HG02759 (cell line): ENCODE data around the gene MYADML2.
A peak's percentile ranks its signal among the peaks of the same experiment; 100 is the strongest.
"Not testable (repeated sequence)": the region's sequence is repeated elsewhere in the genome, so short reads cannot be mapped to it uniquely, and the experiment has no call there.

ENCODE experiments used
- ATAC-seq: cut with Tn5 transposase; IDR thresholded peaks from one replicate; pipeline ENCODE4 v1.9.1; 2021; ENCODE audit warnings: mild to moderate bottlenecking, moderate library complexity; ENCODE audit not compliant: unreplicated experiment

Gene MYADML2

DNA sequence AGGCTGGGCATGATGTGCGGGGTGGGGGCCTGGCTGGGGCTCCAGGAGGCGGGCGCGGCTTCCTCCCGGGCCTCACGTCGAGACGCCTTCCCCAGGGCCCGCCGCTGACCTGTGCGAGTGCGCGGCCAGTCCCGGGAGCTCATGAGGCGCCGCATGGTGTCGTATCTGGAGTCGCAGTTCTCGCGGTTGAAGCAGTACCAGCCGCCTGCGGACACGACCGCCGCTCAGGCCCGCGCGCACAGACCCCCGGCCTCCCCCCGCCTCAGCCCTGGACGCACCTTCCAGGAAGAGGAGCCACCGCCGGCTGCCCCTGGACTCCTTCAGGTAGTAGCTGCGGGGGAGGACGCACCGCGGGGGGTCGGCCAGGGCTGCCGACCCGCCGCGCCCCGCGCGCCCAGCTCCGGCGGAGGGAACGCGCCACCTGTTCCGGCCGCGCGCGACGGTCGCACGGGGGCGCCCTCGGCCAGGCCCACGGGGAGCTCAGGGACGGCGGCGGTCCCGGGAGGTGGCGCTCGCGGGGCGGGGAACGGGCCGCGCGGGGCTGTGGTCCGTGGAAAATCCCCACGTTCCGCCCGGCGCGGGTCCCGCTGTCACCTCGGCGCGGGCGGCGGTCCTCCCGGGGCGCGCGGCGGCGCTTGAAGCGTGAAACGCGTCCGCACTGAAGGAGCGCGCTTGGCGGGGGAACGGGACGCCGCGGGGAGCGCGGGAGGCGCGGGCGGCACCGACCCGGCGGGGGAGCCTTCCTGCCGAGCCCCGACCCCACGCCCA, 12.5 kb upstream of the MYADML2 start:
- peak; percentile 72 for ATAC-seq

DNA sequence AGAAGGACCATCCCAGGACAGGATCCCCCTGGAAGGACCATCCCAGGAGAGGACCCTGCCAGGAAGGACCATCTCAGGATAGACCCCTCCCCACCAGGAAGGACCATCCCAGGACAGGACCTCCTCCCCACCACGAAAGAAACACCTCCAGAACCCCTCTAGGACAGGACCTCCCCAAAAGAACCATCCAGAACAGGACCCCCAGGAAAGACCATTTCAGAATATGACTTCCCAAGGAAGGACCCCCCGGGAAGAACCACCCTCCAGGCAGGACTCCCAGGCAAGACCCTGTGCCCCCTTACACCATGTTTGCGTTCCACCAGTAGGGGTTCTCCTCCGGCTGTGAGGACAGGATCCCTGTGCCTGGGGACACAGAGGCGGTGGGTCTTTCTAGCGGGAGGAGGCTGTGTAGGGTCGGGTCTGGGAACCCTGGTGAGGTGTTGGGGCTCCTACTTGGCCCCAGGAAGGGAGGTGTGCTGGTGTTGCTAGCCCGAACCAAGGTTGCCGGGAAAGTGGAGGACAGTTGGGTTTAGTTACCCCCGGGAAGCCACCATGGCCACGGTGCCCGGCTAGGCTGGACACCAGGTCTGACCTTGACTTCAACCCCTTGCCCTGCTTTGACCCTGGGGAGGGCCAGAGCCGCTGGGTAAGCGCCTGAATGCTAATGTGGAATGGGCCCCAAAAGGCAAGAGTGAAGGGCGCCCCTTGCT, 11.8 kb upstream of the MYADML2 start:
- no peak for ATAC-seq

GRCh38 chr17:81957691-81958432, 10.8 kb upstream of the MYADML2 start:
- ATAC-seq, result no peak

- ATAC-seq, result no peak
Measured at GRCh38 chr17:81956607-81957589, 9.9 kb upstream of the MYADML2 start.

- ATAC-seq, result no peak
Measured at GRCh38 chr17:81955756-81956544, 8.9 kb upstream of the MYADML2 start.

DNA sequence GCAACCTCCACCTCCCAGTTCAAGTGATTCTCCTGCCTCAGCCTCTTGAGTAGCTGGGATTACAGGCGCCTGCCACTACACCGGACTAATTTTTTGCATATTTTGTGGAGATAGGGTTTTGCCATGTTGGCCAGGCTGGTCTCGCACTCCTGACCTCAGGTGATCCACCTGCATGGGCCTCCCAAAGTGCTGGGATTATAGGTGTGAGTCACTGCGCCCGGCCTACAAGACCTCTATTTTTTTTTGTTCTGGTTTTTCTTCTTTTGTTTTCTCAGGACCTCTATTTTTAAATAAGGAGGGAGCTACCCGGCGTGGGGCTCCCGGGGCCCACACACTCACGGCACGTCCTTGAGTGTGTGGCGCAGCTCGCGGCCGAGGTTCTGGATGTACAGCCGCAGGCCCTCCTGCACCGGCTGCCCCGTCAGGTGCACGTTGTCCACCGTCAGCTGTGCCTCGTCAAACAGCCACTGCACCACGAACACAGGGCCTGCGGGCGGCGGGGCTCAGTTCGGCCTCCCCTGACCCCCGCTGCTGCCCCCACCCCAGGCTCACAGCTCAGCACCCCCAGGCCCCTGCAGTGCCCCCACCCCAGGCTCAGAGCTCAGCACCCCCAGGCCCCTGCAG, 8.1 kb upstream of the MYADML2 start:
- no peak for ATAC-seq

DNA sequence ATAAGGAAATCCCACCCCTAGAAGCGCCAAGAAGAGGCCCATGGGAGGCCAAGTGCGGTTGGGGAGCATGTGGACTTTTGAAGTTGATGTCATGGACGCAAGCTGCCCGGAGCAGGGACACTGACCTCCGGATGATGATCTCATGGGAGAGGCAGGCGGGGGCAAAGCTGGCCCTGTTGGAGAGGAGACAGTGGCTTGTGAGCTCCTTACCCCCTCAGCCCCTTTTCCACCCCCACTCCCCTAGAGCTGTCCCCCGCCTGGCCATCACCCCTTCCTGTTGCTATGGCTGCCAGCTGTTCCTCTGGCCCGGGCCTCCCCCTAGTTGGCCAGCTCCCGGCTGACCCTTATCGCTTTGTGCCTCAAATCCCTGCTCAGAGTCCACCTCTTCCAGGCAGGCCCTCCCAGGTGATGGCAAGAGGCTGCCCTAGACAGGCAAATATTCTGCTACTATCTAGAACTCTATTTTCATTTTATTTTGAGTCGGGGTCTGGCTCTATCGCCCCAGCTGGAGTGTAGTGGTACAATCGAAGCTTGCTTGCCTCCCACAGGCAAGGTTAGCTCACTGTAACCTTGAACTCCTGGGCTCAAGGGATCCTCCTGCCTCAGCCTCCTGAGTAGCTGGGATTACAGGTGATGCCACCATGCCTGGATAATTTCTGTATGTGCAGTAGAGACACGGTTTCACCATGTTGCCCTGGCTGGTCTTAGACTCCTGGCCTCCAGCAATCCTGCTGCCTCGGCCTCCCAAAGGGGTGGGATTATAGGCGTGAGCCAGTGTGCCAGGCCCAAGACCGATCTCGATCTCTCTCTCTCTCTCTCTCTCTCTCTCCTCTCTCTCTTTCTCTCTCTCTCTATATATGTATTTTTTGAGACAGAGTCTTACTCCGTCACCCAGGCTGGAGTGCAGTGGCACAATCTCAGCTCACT, 7.4 kb upstream of the MYADML2 start:
- ATAC-seq, result no peak

DNA sequence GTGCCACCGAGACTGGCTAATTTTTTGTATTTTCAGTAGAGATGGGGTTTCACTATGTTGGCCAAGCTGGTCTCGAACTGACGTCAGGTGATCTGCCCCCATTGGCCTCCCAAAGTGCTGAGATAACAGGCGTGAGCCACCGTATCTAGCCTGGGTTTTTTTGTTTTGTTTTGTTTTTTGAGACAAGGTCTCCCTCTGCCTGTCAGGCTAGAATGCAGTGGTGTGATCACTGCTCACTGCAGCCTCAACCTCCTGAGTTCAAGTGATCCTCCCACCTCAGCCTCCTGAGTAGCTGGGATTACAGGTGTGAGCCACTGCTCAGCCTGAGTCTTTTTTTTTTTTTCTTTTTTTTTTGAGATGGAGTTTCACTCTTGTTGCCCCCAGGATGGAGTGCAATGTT, 6.4 kb upstream of the MYADML2 start:
- not testable (repeated sequence) for ATAC-seq

DNA sequence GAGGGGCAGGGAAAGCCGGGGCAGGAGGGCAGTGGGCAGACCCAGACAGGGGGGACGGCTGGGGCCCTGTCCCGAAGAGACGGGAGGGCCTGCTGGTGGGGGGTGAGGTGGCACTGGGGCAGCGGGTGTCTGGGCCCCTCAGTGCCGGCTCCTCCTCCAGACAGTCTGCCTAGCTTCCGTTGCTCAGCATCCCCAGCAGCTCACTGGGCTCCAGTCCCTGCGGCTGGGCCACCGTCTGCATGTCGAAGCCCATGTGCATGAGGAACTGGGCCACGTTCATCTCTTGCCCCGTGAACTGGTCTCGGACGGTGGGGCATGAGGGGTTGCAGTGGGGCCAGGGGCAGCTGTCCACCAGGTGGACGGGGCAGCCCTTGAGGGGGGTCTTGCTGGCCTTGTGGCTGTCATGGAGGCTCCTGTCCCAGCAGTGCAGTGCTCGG, 5.8 kb upstream of the MYADML2 start:
- ATAC-seq, result no peak

GRCh38 chr17:81951785-81952684, 5.0 kb upstream of the MYADML2 start:
- no peak for ATAC-seq

DNA sequence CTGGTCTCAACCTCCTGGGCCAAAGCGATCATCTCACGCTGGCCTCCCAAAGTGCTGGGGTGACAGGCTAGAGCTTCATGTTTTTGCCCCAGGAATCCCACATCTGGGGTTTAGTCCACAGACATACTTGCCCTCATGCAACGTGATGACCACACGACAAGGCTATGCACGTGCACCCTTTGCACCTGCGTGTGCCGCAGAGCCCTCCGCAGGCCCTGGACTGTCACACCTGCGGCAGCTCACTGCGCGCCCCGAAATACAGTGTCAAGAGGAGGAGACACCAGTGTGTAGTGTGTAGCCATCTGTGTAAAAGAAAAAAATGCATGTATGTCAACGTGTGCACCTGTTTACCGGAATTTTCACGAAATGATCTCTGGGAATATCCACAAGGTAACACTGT, 3.5 kb upstream of the MYADML2 start:
- ATAC-seq, result no peak

- ATAC-seq, result no peak
Measured at GRCh38 chr17:81948635-81949378, 1.8 kb upstream of the MYADML2 start.

- ATAC-seq, result no peak
Measured at GRCh38 chr17:81944858-81945257, 2.2 kb downstream of the MYADML2 start.

DNA sequence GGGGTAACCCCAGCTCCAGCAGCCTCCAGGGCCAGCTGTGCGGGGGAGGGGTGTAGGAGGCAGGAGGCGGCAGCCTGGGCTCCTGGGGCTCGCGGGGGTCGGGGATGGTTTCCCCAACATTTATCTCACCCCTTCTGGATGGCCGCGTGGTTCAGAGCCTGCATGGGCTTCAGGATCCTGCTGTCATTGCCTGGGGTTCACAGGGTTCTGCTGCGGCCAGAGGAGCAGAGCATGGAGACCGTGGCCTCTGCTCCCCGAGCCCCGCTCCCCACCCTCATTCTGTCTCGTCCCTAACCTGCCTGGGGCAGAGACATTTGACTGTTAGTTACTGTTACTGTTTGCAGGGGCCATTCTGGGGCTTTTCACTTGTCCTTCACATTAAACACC, 4.9 kb downstream of the MYADML2 start:
- ATAC-seq, result no peak

DNA sequence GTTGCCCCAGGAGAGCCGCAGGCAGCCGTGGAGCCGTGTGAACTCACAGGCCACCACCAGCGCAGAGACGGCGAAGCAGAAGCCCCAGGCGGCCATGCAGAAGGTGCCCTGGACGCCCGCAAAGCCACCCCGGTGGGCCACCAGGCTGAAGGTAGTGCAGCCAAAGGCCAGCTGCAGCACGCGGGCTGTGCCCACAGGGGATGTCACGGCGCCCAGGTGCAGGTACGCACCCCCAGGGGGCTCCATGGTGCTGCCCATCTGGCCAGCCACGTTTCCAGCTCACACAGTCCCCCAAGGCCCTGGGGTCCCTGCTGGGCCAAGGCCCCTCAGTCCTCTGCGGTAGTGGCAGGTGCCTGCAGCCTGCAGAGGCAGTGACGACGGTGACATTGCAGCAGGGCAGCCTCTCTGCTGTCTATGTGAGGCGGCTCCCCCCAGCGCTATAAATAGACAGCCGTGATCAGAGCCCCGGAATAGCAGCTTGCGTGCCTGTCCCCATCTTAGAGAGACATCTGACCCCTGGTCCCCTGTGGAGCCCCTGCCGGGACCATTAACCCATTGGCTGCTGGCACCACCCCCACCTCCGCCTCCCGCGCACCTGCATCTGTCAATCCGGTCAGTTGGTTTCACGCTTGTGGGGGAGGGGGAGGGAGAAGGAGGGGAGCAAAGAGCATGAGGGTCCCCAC, 5.4 kb downstream of the MYADML2 start:
- ATAC-seq, result no peak
